MM.1S (cell line): Measurements from ENCODE around the gene DCST1.

ENCODE experiments used
- DNase-seq: peaks from one replicate; pipeline ENCODE4 v3.0.0-alpha.2; 2015
- H2AFZ ChIP-seq: fragments of 300-600 bp; sonication (generic); 2 replicates; pipeline ENCODE4 v1.6.0; 2016; ENCODE audit warnings: antibody characterized with exemption, low read length
- H3F3A ChIP-seq: fragments of 300-600 bp; sonication (generic); 2 replicates; pipeline ENCODE4 v1.6.1; 2016; ENCODE audit warnings: mild to moderate bottlenecking, antibody characterized with exemption, low read length, moderate library complexity, mixed read lengths; ENCODE audit not compliant: insufficient read depth
- H3K27ac ChIP-seq: fragments of 300-600 bp; sonication (generic); 2 replicates; pipeline ENCODE4 v1.5.1; 2016; ENCODE audit warnings: mild to moderate bottlenecking, low read length
- H3K27me3 ChIP-seq: fragments of 300-600 bp; sonication (generic); replicated peaks from 2 replicates; pipeline ENCODE4 v1.6.0; 2016; ENCODE audit warnings: low read length; ENCODE audit not compliant: insufficient read depth
- H3K36me3 ChIP-seq: fragments of 300-600 bp; sonication (generic); replicated peaks from 2 replicates; pipeline ENCODE4 v1.6.1; 2016; ENCODE audit warnings: mild to moderate bottlenecking, low read length, mixed read lengths; ENCODE audit not compliant: insufficient read depth
- H3K4me1 ChIP-seq: fragments of 300-600 bp; sonication (generic); 2 replicates; pipeline ENCODE4 v1.6.1; 2016; ENCODE audit warnings: low read length, mixed read lengths
- H3K4me2 ChIP-seq: fragments of 300-600 bp; sonication (generic); 2 replicates; pipeline ENCODE4 v1.6.0; 2016; ENCODE audit warnings: low read depth, low read length
- H3K4me3 ChIP-seq: fragments of 300-600 bp; sonication (generic); 2 replicates; pipeline ENCODE4 v1.5.1; 2016; ENCODE audit warnings: low read length, mixed read lengths
- H3K79me2 ChIP-seq: fragments of 300-600 bp; sonication (generic); 2 replicates; pipeline ENCODE4 v1.6.1; 2016; ENCODE audit warnings: mixed run types, low read length, mixed read lengths
- H3K9ac ChIP-seq: fragments of 300-600 bp; sonication (generic); 2 replicates; pipeline ENCODE4 v1.6.1; 2016; ENCODE audit warnings: low read length, mixed read lengths
- H3K9me2 ChIP-seq: fragments of 300-600 bp; sonication (generic); replicated peaks from 2 replicates; pipeline ENCODE4 v1.6.1; 2016; ENCODE audit warnings: mild to moderate bottlenecking, low read length, mixed read lengths; ENCODE audit not compliant: insufficient read depth
- H3K9me3 ChIP-seq: fragments of 300-600 bp; sonication (generic); replicated peaks from 2 replicates; pipeline ENCODE4 v1.6.1; 2016; ENCODE audit warnings: mild to moderate bottlenecking, low read length, mixed read lengths; ENCODE audit not compliant: insufficient read depth
- H4K20me1 ChIP-seq: fragments of 300-600 bp; sonication (generic); 2 replicates; pipeline ENCODE4 v1.6.1; 2016; ENCODE audit warnings: mild to moderate bottlenecking, low read length, moderate library complexity, mixed read lengths; ENCODE audit not compliant: insufficient read depth
- CTCF ChIP-seq: fragments of 300-600 bp; sonication (generic); IDR thresholded peaks from 2 replicates; pipeline ENCODE4 v1.5.1; 2016; ENCODE audit warnings: antibody characterized with exemption, low read length, mixed read lengths
- EZH2 ChIP-seq: fragments of 300-600 bp; sonication (generic); optimal IDR thresholded peaks from 2 replicates; pipeline ENCODE3; 2017; ENCODE audit warnings: low read depth, mild to moderate bottlenecking, antibody characterized with exemption, low read length, mixed read lengths
- EZH2phosphoT487 ChIP-seq: fragments of 300-600 bp; sonication (generic); IDR thresholded peaks from 2 replicates; pipeline ENCODE4 v1.6.1; 2018; ENCODE audit warnings: antibody characterized with exemption, low read length

Gene DCST1

GRCh38 chr1:155078469-155079209 is 45.0 kb downstream of the DCST1 start, which contains the start of gene EFNA3:
TSS of gene EFNA3 (plus strand) at chr1:155078837. CDS start at chr1:155078942, 105 bp downstream.
- Histone ChIP-seq H3K4me1 (peaks cover 54% of the 10 kb centered on the region), H3K27me3 (peaks cover 48% of the 10 kb centered on the region), H2AFZ (no peak within 1 kb of the TSS), H3K27ac (no peak within 1 kb of the TSS), H3K36me3 (no peaks in the 10 kb centered on the region), H4K20me1 (no peaks in the 10 kb centered on the region), H3K9me2 (no peaks in the 10 kb centered on the region), H3K79me2 (no peaks in the 10 kb centered on the region), H3K4me2 (peak within 1 kb of the TSS; percentile 89), H3K4me3 (peak within 1 kb of the TSS; percentile 46), H3K9ac (no peak within 1 kb of the TSS), H3F3A (peaks cover 21% of the 10 kb centered on the region), H3K9me3 (no peaks in the 10 kb centered on the region)
- TF ChIP-seq CTCF: no peak
- TF ChIP-seq EZH2phosphoT487: no peak
- peak; percentile 55 for DNase-seq

- no peaks in the 10 kb centered on the region for H3K36me3 ChIP-seq
- no peak for DNase-seq
- no peak overlapping the region for H3K9ac ChIP-seq
- peaks cover 21% of the 10 kb centered on the region for H3F3A ChIP-seq
- H3K27ac ChIP-seq: no peak overlapping the region
- H3K27me3 ChIP-seq: peaks cover 52% of the 10 kb centered on the region
- TF ChIP-seq CTCF (no peak), EZH2phosphoT487 (no peak; the same call in 1 of the 2 replicates), EZH2 (peak; percentile 98)
- no peaks in the 10 kb centered on the region for H3K79me2 ChIP-seq
- H2AFZ ChIP-seq: no peak overlapping the region
- H4K20me1 ChIP-seq: no peaks in the 10 kb centered on the region
- peak overlapping the region; percentile 46 for H3K4me3 ChIP-seq
- no peaks in the 10 kb centered on the region for H3K9me2 ChIP-seq
- peaks cover 54% of the 10 kb centered on the region for H3K4me1 ChIP-seq
- peak overlapping the region; percentile 89 for H3K4me2 ChIP-seq
- H3K9me3 ChIP-seq: no peaks in the 10 kb centered on the region
Observed at GRCh38 chr1:155079210-155079486, 45.5 kb downstream of the DCST1 start.

- no peaks in the 10 kb centered on the region for H3K36me3 ChIP-seq
- no peaks in the 10 kb centered on the region for H3K9me3 ChIP-seq
- no peak overlapping the region for H3K9ac ChIP-seq
- no peak overlapping the region for H2AFZ ChIP-seq
- peaks cover 58% of the 10 kb centered on the region for H3K4me1 ChIP-seq
- H3K9me2 ChIP-seq: no peaks in the 10 kb centered on the region
- TF ChIP-seq CTCF (no peak), EZH2phosphoT487 (no peak), EZH2 (peak; percentile 31)
- H3F3A ChIP-seq: peaks cover 21% of the 10 kb centered on the region
- peak overlapping the region; percentile 46 for H3K4me3 ChIP-seq
- no peak for DNase-seq
- H3K27ac ChIP-seq: no peak overlapping the region
- no peaks in the 10 kb centered on the region for H3K79me2 ChIP-seq
- H3K4me2 ChIP-seq: peak overlapping the region; percentile 89
- no peaks in the 10 kb centered on the region for H4K20me1 ChIP-seq
- H3K27me3 ChIP-seq: peaks cover 52% of the 10 kb centered on the region
Observed at GRCh38 chr1:155079487-155080311, 46.1 kb downstream of the DCST1 start.
